HL-60 (cell line): ENCODE data around the gene CNNM3.

Source experiments
- DNase-seq, 2 experiments: peaks; one replicate each; pipeline ENCODE4 v3.0.0-alpha.2; 2010 to 2020; ENCODE audit warnings: low read depth in 1 of 2, low spot score in 1 of 2
- H3K27ac ChIP-seq: fragments of 250-450 bp; sonication (Bioruptor Pico); replicated peaks from 2 replicates; pipeline ENCODE4 v1.5.1; 2020; ENCODE audit warnings: mild to moderate bottlenecking, moderate library complexity
- H3K27me3 ChIP-seq: fragments of 250-450 bp; sonication (Bioruptor Pico); 2 replicates; pipeline ENCODE4 v1.5.1; 2021; ENCODE audit warnings: mild to moderate bottlenecking, moderate library complexity; ENCODE audit not compliant: insufficient read depth, poor library complexity, severe bottlenecking
- H3K4me3 ChIP-seq: replicated peaks from 2 replicates; pipeline ENCODE4 v1.5.1; 2011; ENCODE audit warnings: mild to moderate bottlenecking, control low read depth, low read length; ENCODE audit not compliant: insufficient read depth
- GABPA ChIP-seq: IDR thresholded peaks from 2 replicates; pipeline ENCODE4 v1.6.1; 2012; ENCODE audit warnings: low read depth
- POLR2AphosphoS5 ChIP-seq: IDR thresholded peaks from 2 replicates; pipeline ENCODE4 v1.6.1; 2012; ENCODE audit warnings: low read depth
- REST ChIP-seq: IDR thresholded peaks from 2 replicates; pipeline ENCODE4 v1.6.1; 2012; ENCODE audit warnings: low read depth; ENCODE audit not compliant: insufficient replicate concordance
- SPI1 ChIP-seq: IDR thresholded peaks from 2 replicates; pipeline ENCODE4 v1.6.1; 2012; ENCODE audit warnings: low read depth, mild to moderate bottlenecking, borderline replicate concordance
- TF ChIP-seq, protein P1 (sequence below): IDR thresholded peaks from one replicate; pipeline ENCODE4 v1.5.1; 2011; ENCODE audit warnings: low read length, control low read depth, inconsistent platforms; ENCODE audit not compliant: insufficient read depth

CNNM3 gene

GRCh38 chr2:96821113-96821675, 5.1 kb downstream of the CNNM3 start:
- TF ChIP-seq SPI1 (no peak), REST (no peak), GABPA (no peak), POLR2AphosphoS5 (no peak)
- TF ChIP-seq, protein P1, sequence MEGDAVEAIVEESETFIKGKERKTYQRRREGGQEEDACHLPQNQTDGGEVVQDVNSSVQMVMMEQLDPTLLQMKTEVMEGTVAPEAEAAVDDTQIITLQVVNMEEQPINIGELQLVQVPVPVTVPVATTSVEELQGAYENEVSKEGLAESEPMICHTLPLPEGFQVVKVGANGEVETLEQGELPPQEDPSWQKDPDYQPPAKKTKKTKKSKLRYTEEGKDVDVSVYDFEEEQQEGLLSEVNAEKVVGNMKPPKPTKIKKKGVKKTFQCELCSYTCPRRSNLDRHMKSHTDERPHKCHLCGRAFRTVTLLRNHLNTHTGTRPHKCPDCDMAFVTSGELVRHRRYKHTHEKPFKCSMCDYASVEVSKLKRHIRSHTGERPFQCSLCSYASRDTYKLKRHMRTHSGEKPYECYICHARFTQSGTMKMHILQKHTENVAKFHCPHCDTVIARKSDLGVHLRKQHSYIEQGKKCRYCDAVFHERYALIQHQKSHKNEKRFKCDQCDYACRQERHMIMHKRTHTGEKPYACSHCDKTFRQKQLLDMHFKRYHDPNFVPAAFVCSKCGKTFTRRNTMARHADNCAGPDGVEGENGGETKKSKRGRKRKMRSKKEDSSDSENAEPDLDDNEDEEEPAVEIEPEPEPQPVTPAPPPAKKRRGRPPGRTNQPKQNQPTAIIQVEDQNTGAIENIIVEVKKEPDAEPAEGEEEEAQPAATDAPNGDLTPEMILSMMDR = no peak
- Histone ChIP-seq H3K27me3 (no peaks in the 10 kb centered on the region), H3K4me3 (no peak overlapping the region), H3K27ac (no peak overlapping the region)
- DNase-seq = no peak

GRCh38 chr2:96822786-96823185, 6.7 kb downstream of the CNNM3 start:
- H3K27ac ChIP-seq = no peak overlapping the region
- no peak for DNase-seq
- no peak overlapping the region for H3K4me3 ChIP-seq
- TF ChIP-seq SPI1 (no peak), POLR2AphosphoS5 (no peak), GABPA (no peak), REST (no peak)
- TF ChIP-seq, protein P1 = no peak
- no peaks in the 10 kb centered on the region for H3K27me3 ChIP-seq

DNA sequence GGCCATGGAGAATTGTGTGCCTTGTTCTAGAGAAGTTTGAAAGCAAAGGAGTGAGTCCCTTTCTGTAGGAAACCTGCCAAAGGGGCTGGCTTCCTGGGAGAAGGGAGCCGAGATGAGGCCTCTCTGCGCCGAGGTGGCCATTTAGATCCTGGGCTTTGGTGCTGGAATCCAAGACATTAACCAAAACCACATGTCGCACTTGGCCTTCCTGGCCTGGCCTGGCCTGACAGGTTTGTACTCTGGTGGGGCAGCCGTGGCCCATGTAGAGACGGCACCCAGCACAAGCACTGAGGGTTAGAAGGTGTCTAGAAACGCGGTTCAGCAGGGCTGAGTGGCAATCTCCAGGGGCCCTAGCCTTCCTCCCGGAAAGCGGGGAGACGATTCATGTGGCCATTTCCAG, 7.1 kb downstream of the CNNM3 start:
- no peaks in the 10 kb centered on the region for H3K27me3 ChIP-seq
- TF ChIP-seq GABPA = no peak
- no peak for TF ChIP-seq SPI1
- no peak for TF ChIP-seq POLR2AphosphoS5
- TF ChIP-seq, protein P1 = no peak
- no peak for TF ChIP-seq REST
- H3K27ac ChIP-seq = no peak overlapping the region
- H3K4me3 ChIP-seq = no peak overlapping the region
- DNase-seq = no peak
